HG02642 (cell line): ENCODE results near the gene CEP170B.
"Not testable (repeated sequence)": the region's sequence is repeated elsewhere in the genome, so short reads cannot be mapped to it uniquely, and the experiment has no call there.

Experiments
- ATAC-seq: cut with Tn5 transposase; IDR thresholded peaks from one replicate; pipeline ENCODE4 v1.9.1; 2021; ENCODE audit warnings: mild to moderate bottlenecking; ENCODE audit not compliant: unreplicated experiment, poor library complexity

The CEP170B gene

GRCh38 chr14:104877066-104877805, 12.2 kb downstream of the CEP170B start:
- no peak for ATAC-seq

- no peak for ATAC-seq
Observed at GRCh38 chr14:104877806-104878550, 12.9 kb downstream of the CEP170B start.

GRCh38 chr14:104878582-104878981, 13.5 kb downstream of the CEP170B start:
- no peak for ATAC-seq

GRCh38 chr14:104879201-104879982, 14.3 kb downstream of the CEP170B start:
- no peak for ATAC-seq

GRCh38 chr14:104879983-104880565, 15.0 kb downstream of the CEP170B start:
- ATAC-seq = no peak

GRCh38 chr14:104880584-104881210, 15.6 kb downstream of the CEP170B start:
- ATAC-seq = no peak

- no peak for ATAC-seq
Observed at GRCh38 chr14:104881369-104881979, 16.4 kb downstream of the CEP170B start.

GRCh38 chr14:104882325-104882973, 17.4 kb downstream of the CEP170B start:
- ATAC-seq = no peak

- ATAC-seq = no peak
Observed at GRCh38 chr14:104882991-104883660, 18.1 kb downstream of the CEP170B start.

- no peak for ATAC-seq
Observed at GRCh38 chr14:104883681-104884361, 18.8 kb downstream of the CEP170B start.

GRCh38 chr14:104884381-104884780, 19.3 kb downstream of the CEP170B start:
- ATAC-seq = not testable (repeated sequence)

GRCh38 chr14:104885031-104885972, 20.2 kb downstream of the CEP170B start:
- no peak for ATAC-seq

- ATAC-seq = no peak
Observed at GRCh38 chr14:104885973-104886689, 21.1 kb downstream of the CEP170B start.

- no peak for ATAC-seq
Observed at GRCh38 chr14:104886690-104887622, 21.9 kb downstream of the CEP170B start.
